HCT116 (cell line): ENCODE measurements around the gene SMG5. TPM values are rescaled to one million over a fixed set of nuclear protein-coding genes. Genes with fewer than 3 reads are reported as not detected.

Experiments
- ATAC-seq: fragments of 200-7000 bp; cut with Tn5 transposase; 2 replicates; pipeline ENCODE4 v1.9.1; 2020; ENCODE audit warnings: mild to moderate bottlenecking, moderate library complexity
- BruUV-seq: library from RNA; stranded (reverse); fragments of 400-500 nt; replicated peaks from 2 replicates; lab custom pipeline; 2021; lab: Mats Ljungman, UMichigan
- CTCF ChIA-PET: fragments of 300-600 bp; sonication (Branson Sonifier 250); formaldehyde crosslinking; loops from one replicate; lab custom pipeline; 2021; ENCODE audit warnings: antibody characterized with exemption; lab: Charles Lee
- POLR2A ChIA-PET: fragments of 300-600, 350-600 bp; sonication (Branson Sonifier 250); formaldehyde crosslinking; loops from one replicate; lab custom pipeline; 2021; ENCODE audit warnings: antibody characterized with exemption; lab: Charles Lee
- RAD21 ChIA-PET, 2 experiments: fragments of 300-600 bp; sonication (Branson Sonifier 250); formaldehyde crosslinking; loops; one replicate each; lab custom pipeline; 2023; ENCODE audit warnings: low total read pairs in 2 of 2; ENCODE audit not compliant: uncharacterized antibody in 2 of 2, unreplicated experiment in 2 of 2, low non-redundant PET in 1 of 2; lab: Charles Lee
- DNase-seq: peaks from one replicate; pipeline ENCODE4 v3.0.0-alpha.2; 2010; ENCODE audit warnings: low read depth, low spot score
- H2AFZ ChIP-seq: fragments of 200-600 bp; shearing (Covaris generic), sonication (generic); 2 replicates; pipeline ENCODE4 v1.6.1; 2017; ENCODE audit warnings: low read depth, mixed run types, mixed read lengths, antibody characterized with exemption, low read length; ENCODE audit not compliant: poor library complexity, severe bottlenecking
- H3K27ac ChIP-seq: 2 replicates; pipeline ENCODE4 v1.5.1; 2012; ENCODE audit warnings: low read depth, low read length
- H3K27me3 ChIP-seq: fragments of 200-600 bp; sonication (generic); 2 replicates; pipeline ENCODE4 v1.6.1; 2016; ENCODE audit warnings: mixed run types, low read length, mixed read lengths; ENCODE audit not compliant: insufficient read depth
- H3K36me3 ChIP-seq, 2 experiments: fragments of 200-500 bp in 1 of 2; fragments of 200-600 bp in 1 of 2; sonication (Bioruptor generic) in 1 of 2; sonication (generic) in 1 of 2; 2 replicates each; pipeline versions ENCODE4 v1.5.1 to v1.6.1; 2014 to 2016; ENCODE audit warnings: low read length in 2 of 2, inconsistent platforms in 1 of 2, mixed read lengths in 1 of 2, mixed run types in 1 of 2; ENCODE audit not compliant: insufficient read depth in 2 of 2, control insufficient read depth in 1 of 2
- H3K4me1 ChIP-seq, 2 experiments: fragments of 200-600 bp in 1 of 2; sonication (generic) in 1 of 2; 2 replicates each; pipeline versions ENCODE4 v1.5.1 to v1.6.1; 2012 to 2017; ENCODE audit warnings: low read length in 2 of 2, inconsistent platforms in 1 of 2, mild to moderate bottlenecking in 1 of 2, mixed read lengths in 1 of 2, mixed run types in 1 of 2, moderate library complexity in 1 of 2; ENCODE audit not compliant: insufficient read depth in 2 of 2, control insufficient read depth in 1 of 2
- H3K4me2 ChIP-seq: fragments of 200-600 bp; sonication (generic); 2 replicates; pipeline ENCODE4 v1.6.1; 2017; ENCODE audit warnings: mixed run types, low read length, mixed read lengths
- H3K4me3 ChIP-seq, 2 experiments: fragments of 200-600 bp in 1 of 2; sonication (generic) in 1 of 2; replicated peaks in 1 of 2; 2 replicates each; pipeline ENCODE4 v1.5.1; 2011 to 2016; ENCODE audit warnings: low read length in 2 of 2, control low read depth in 1 of 2, low read depth in 1 of 2, mild to moderate bottlenecking in 1 of 2, mixed read lengths in 1 of 2, mixed run types in 1 of 2
- H3K79me2 ChIP-seq: fragments of 200-600 bp; sonication (generic); 2 replicates; pipeline ENCODE4 v1.6.1; 2017; ENCODE audit warnings: mild to moderate bottlenecking, mixed run types, low read length, moderate library complexity, mixed read lengths; ENCODE audit not compliant: insufficient read depth
- H3K9ac ChIP-seq: fragments of 200-600 bp; sonication (generic); 2 replicates; pipeline ENCODE4 v1.6.1; 2016; ENCODE audit warnings: low read length, mixed read lengths
- H3K9me2 ChIP-seq: fragments of 200-600 bp; sonication (generic), shearing (Covaris generic); 2 replicates; pipeline ENCODE4 v1.6.1; 2017; ENCODE audit warnings: mixed run types, mild to moderate bottlenecking, moderate library complexity; ENCODE audit not compliant: insufficient read depth
- H3K9me3 ChIP-seq, 2 experiments: fragments of 200-500 bp in 1 of 2; fragments of 200-600 bp in 1 of 2; sonication (Bioruptor generic) in 1 of 2; sonication (generic) in 1 of 2; 2 replicates each; pipeline ENCODE4 v1.6.1; 2014 to 2017; ENCODE audit warnings: low read length in 2 of 2, mixed read lengths in 2 of 2, inconsistent platforms in 1 of 2, low read depth in 1 of 2, mild to moderate bottlenecking in 1 of 2, mixed run types in 1 of 2, moderate library complexity in 1 of 2; ENCODE audit not compliant: control insufficient read depth in 1 of 2, insufficient read depth in 1 of 2
- H4K20me1 ChIP-seq: fragments of 200-600 bp; sonication (generic), shearing (Covaris generic); 2 replicates; pipeline ENCODE4 v1.6.1; 2017; ENCODE audit warnings: mixed run types, mild to moderate bottlenecking, moderate library complexity; ENCODE audit not compliant: insufficient read depth
- CBX3 ChIP-seq: IDR thresholded peaks from 2 replicates; pipeline ENCODE4 v1.6.1; 2012; ENCODE audit warnings: low read depth
- CTCF ChIP-seq, 3 experiments: fragments of 200-600 bp in 1 of 3; sonication (generic) in 1 of 3; IDR thresholded peaks in 2 of 3; conservative IDR thresholded peaks in 1 of 3; 2 replicates each; pipeline ENCODE4 v1.5.1; 2012 to 2017; ENCODE audit warnings: low read depth in 2 of 3, low read length in 2 of 3, antibody characterized with exemption in 1 of 3, borderline replicate concordance in 1 of 3, control low read depth in 1 of 3, mild to moderate bottlenecking in 1 of 3, mixed read lengths in 1 of 3, mixed run types in 1 of 3, moderate library complexity in 1 of 3; ENCODE audit not compliant: insufficient read depth in 1 of 3
- EGR1 ChIP-seq: IDR thresholded peaks from 2 replicates; pipeline ENCODE4 v1.6.1; 2012; ENCODE audit warnings: low read depth
- EZH2 ChIP-seq: fragments of 200-600 bp; sonication (generic); IDR thresholded peaks from 2 replicates; pipeline ENCODE4 v1.6.1; 2017; ENCODE audit warnings: antibody characterized with exemption, mixed run types
- EZH2phosphoT487 ChIP-seq: fragments of 200-600 bp; IDR thresholded peaks from 2 replicates; pipeline ENCODE4 v1.6.1; 2018; ENCODE audit warnings: antibody characterized with exemption, borderline replicate concordance
- FOSL1 ChIP-seq: IDR thresholded peaks from 2 replicates; pipeline ENCODE4 v1.6.1; 2012; ENCODE audit warnings: low read depth
- RAD21 ChIP-seq: IDR thresholded peaks from 2 replicates; pipeline ENCODE4 v1.6.1; 2012; ENCODE audit warnings: low read depth, mild to moderate bottlenecking
- SRF ChIP-seq: IDR thresholded peaks from 2 replicates; pipeline ENCODE4 v1.6.1; 2012; ENCODE audit warnings: low read depth
- TCF7L2 ChIP-seq: IDR thresholded peaks from 2 replicates; pipeline ENCODE4 v1.7.0; 2011; ENCODE audit warnings: borderline replicate concordance, inconsistent platforms; ENCODE audit not compliant: insufficient read depth, insufficient read length; ENCODE audit errors: extremely low read depth
- YY1 ChIP-seq: IDR thresholded peaks from 2 replicates; pipeline ENCODE4 v1.6.1; 2011; ENCODE audit warnings: low read length, low read depth, moderate library complexity, mild to moderate bottlenecking; ENCODE audit not compliant: insufficient replicate concordance; ENCODE audit errors: extremely low read depth
- intact Hi-C: fragments of 100-400 bp; cut with micrococcal nuclease; formaldehyde crosslinking; loops from 2 replicates; pipeline ENCODE4 v1.10.0; 2022
- total RNA-seq: library from RNA; stranded (reverse); gene quantifications from one replicate; pipeline ENCODE4 v1.2.1, GENCODE V29; 2021; ENCODE audit not compliant: unreplicated experiment

SMG5 gene
- total RNA-seq, 1 experiment from 2014 or later = 75.2 TPM

- no peak overlapping the region for H3K4me3 ChIP-seq
- H3K9ac ChIP-seq = peak overlapping the region; percentile 5; the same call in 1 of the 2 replicates
- H2AFZ ChIP-seq = no peak overlapping the region
- TF ChIP-seq EGR1 (peak; percentile 29; the same call in 1 of the 2 replicates), TCF7L2 (no peak), EZH2 (no peak)
- intact Hi-C loops = no loop called here
- H3K27ac ChIP-seq = no peak overlapping the region
- peaks cover 4 to 20% of the 10 kb centered on the region in 2 experiments; a peak in 3 of 4 replicates for H3K4me1 ChIP-seq
- ChIA-PET CTCF (interaction anchor here (0.6 to 1.5 kb wide), 3 partner anchors 9 to 254 kb away, joined by 3 to 7 read pairs (median 3); no protein-coding TSS in a partner anchor), POLR2A (interaction anchor here (0.7 to 1.1 kb wide), 2 partner anchors 8 to 49 kb away, joined by 3 to 4 read pairs; partner anchors contain the start of gene SMG5), RAD21 (no interaction called here)
- DNase-seq (no peak), ATAC-seq (no peak)
- no peaks in the 10 kb centered on the region for H3K9me3 ChIP-seq
- H3K4me2 ChIP-seq = peak overlapping the region; percentile 56
- peaks cover 0 to 7% of the 10 kb centered on the region in 2 experiments; a peak in 2 of 4 replicates for H3K36me3 ChIP-seq
- no peaks in the 10 kb centered on the region for H3K9me2 ChIP-seq
- no TSS peak for BruUV-seq
- no peaks in the 10 kb centered on the region for H3K79me2 ChIP-seq
- no peaks in the 10 kb centered on the region for H3K27me3 ChIP-seq
- H4K20me1 ChIP-seq = no peaks in the 10 kb centered on the region
Observed at GRCh38 chr1:156233426-156234127, 49.0 kb downstream of the SMG5 start.

- Histone ChIP-seq H3K4me2 (no peak overlapping the region), H3K9me2 (no peaks in the 10 kb centered on the region), H3K36me3 (peaks cover 0 to 7% of the 10 kb centered on the region in 2 experiments; a peak in 2 of 4 replicates), H3K79me2 (no peaks in the 10 kb centered on the region), H3K27ac (no peak overlapping the region), H3K9me3 (no peaks in the 10 kb centered on the region)
- BruUV-seq = no TSS peak
- ChIA-PET CTCF (interaction anchor here (0.7 to 1.5 kb wide), 2 partner anchors 7 to 87 kb away, joined by 3 to 7 read pairs; no protein-coding TSS in a partner anchor), RAD21 (no interaction called here)
- intact Hi-C loops = no loop called here
- no peak for TF ChIP-seq SRF
- no peak for TF ChIP-seq RAD21
- no peak for TF ChIP-seq EZH2phosphoT487
- TF ChIP-seq CBX3 = no peak
- TF ChIP-seq CTCF (IDR thresholded peaks at IDR 0.05 in 2 of 3, conservative IDR thresholded peaks at IDR 0.05 in 1 of 3; ENCODE audit: borderline replicate concordance in 1 of 3, insufficient read depth in 1 of 3, low read depth in 2 of 3, low read length in 2 of 3) = no peak
- no peak for TF ChIP-seq YY1
- TF ChIP-seq EGR1 = no peak
- no peak for TF ChIP-seq FOSL1
- TF ChIP-seq, all 23 proteins: peak for 0
- DNase-seq (no peak), ATAC-seq (no peak)
- POLR2A ChIA-PET = no interaction called here
- Histone ChIP-seq H2AFZ (no peak overlapping the region), H3K9ac (no peak overlapping the region), H4K20me1 (no peaks in the 10 kb centered on the region), H3K4me1 (peaks cover 4 to 20% of the 10 kb centered on the region in 2 experiments; a peak in 3 of 4 replicates), H3K27me3 (no peaks in the 10 kb centered on the region), H3K4me3 (no peak overlapping the region)
Observed at GRCh38 chr1:156232201-156232894, 50.3 kb downstream of the SMG5 start.
